Measurements from ENCODE around the gene SERGEF. TPM values are rescaled to one million over a fixed set of nuclear protein-coding genes. Genes with fewer than 3 reads are reported as not detected.

The SERGEF gene
- total RNA-seq, 1 experiment from 2014 or later, result 31.4 TPM

DNA sequence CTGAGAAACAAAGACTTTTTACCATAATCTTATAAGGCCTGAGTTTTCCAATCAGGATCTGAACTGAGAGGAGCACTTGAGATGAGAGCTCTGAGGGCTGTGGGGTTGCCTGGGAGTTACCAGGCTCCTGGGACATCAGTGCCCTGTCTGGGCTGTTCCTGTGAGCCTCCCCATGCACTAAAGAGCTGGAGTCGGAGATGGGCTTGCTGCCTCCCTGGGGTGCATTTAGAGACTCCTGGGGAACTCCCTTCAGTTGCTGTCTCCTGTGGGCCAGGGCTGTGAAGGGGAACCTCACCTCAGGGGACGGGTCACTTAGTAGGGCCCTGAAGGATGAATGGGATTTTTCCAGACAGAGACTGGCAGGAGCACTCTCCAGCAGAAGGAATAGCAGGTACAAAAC lies 244.9 kb downstream of the SERGEF start:
- no peak overlapping the region for H2BK15ac ChIP-seq (ENCODE audit: low read depth, low read length)
- WGBS (ENCODE audit: extremely low coverage, insufficient read length, low lambda C conversion rate), result no CpG with 5 or more reads among the region's 2 CpGs
- TF ChIP-seq, protein P1, sequence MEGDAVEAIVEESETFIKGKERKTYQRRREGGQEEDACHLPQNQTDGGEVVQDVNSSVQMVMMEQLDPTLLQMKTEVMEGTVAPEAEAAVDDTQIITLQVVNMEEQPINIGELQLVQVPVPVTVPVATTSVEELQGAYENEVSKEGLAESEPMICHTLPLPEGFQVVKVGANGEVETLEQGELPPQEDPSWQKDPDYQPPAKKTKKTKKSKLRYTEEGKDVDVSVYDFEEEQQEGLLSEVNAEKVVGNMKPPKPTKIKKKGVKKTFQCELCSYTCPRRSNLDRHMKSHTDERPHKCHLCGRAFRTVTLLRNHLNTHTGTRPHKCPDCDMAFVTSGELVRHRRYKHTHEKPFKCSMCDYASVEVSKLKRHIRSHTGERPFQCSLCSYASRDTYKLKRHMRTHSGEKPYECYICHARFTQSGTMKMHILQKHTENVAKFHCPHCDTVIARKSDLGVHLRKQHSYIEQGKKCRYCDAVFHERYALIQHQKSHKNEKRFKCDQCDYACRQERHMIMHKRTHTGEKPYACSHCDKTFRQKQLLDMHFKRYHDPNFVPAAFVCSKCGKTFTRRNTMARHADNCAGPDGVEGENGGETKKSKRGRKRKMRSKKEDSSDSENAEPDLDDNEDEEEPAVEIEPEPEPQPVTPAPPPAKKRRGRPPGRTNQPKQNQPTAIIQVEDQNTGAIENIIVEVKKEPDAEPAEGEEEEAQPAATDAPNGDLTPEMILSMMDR (conservative IDR thresholded peaks at IDR 0.05), result no peak

More for the DNA sequence above, 244.9 kb downstream of the SERGEF start:
- H3K18ac ChIP-seq (ENCODE audit: insufficient read length, low read depth, low read length), result no peak overlapping the region
- H3T11ph ChIP-seq (ENCODE audit: low read length), result no peak overlapping the region
- H3K27me3 ChIP-seq (ENCODE audit: insufficient read depth, low read length), result no peaks in the 10 kb centered on the region
- Mint-ChIP-seq H3K4me3 (no peak overlapping the region), H3K9me3 (no peaks in the 10 kb centered on the region; a peak in 2 of 5 replicates), H3K27me3 (ENCODE audit: low read depth) (no peaks in the 10 kb centered on the region; the same call in 1 of the 2 replicates), H3K36me3 (ENCODE audit: insufficient read depth in 1 of 3, low read depth in 3 of 3) (no peaks in the 10 kb centered on the region), H3K4me1 (peaks cover 4 to 15% of the 10 kb centered on the region in 2 experiments; a peak in 3 of 4 replicates), H3K27ac (0 out of 7 replicates have a peak overlapping the region, but pooled peaks of 1 of the 3 experiments have one; percentile 54)
- no peak overlapping the region for H3K4ac ChIP-seq (ENCODE audit: low read depth, low read length)
- no peak overlapping the region for H4K91ac ChIP-seq (ENCODE audit: insufficient read length, low read depth, low read length)
- H3K4me2 ChIP-seq (ENCODE audit: insufficient read depth, insufficient read length, low read length), result no peak overlapping the region
- H3K56ac ChIP-seq (ENCODE audit: insufficient read length, low read depth, low read length), result no peak overlapping the region
- no peak overlapping the region for H2AFZ ChIP-seq (ENCODE audit: low read length)
- H3K14ac ChIP-seq (ENCODE audit: insufficient read depth, low read length), result no peak overlapping the region
- no peaks in the 10 kb centered on the region for H3K23me2 ChIP-seq (ENCODE audit: insufficient read length, low read depth, low read length, poor library complexity, severe bottlenecking)
- DNase-seq, result no peak
- H2BK20ac ChIP-seq (ENCODE audit: low read depth, low read length, poor library complexity, severe bottlenecking), result no peak overlapping the region
- H3K79me2 ChIP-seq (ENCODE audit: insufficient read depth, low read length), result no peaks in the 10 kb centered on the region
- no peaks in the 10 kb centered on the region for H4K20me1 ChIP-seq (ENCODE audit: control insufficient read depth, insufficient read depth, insufficient read length)
- H3K4me1 ChIP-seq (ENCODE audit: insufficient read depth, low read length), result no peaks in the 10 kb centered on the region
- no peak overlapping the region for H3K9ac ChIP-seq (ENCODE audit: extremely low read depth, insufficient read length, low read length)
- H3K23ac ChIP-seq (ENCODE audit: insufficient read length, low read depth, low read length), result no peak overlapping the region
- no peaks in the 10 kb centered on the region for H3K9me3 ChIP-seq (ENCODE audit: control insufficient read depth, low read depth, low read length)
- no peak overlapping the region for H4K5ac ChIP-seq (ENCODE audit: insufficient read length, low read depth, low read length)
- H2BK120ac ChIP-seq (ENCODE audit: low read depth, low read length, poor library complexity, severe bottlenecking), result no peak overlapping the region
- H3K27ac ChIP-seq (ENCODE audit: insufficient read length, low read depth, low read length), result no peak overlapping the region
- H2BK12ac ChIP-seq (ENCODE audit: insufficient read length, low read depth, low read length), result no peak overlapping the region
- no peak overlapping the region for H2BK5ac ChIP-seq (ENCODE audit: insufficient read length, low read length)
- no peaks in the 10 kb centered on the region for H3K79me1 ChIP-seq (ENCODE audit: insufficient read depth, low read depth, low read length, poor library complexity, severe bottlenecking)
- no peak overlapping the region for H4K8ac ChIP-seq (replicated peaks; ENCODE audit: insufficient read length, low read depth, low read length)
- no peak overlapping the region for H2AK5ac ChIP-seq (ENCODE audit: insufficient read length, low read length)
